ENCODE measurements around the gene RRAS.

- no peak for TF ChIP-seq CTCF (IDR thresholded peaks at IDR 0.05 in 8 of 11, conservative IDR thresholded peaks at IDR 0.05 in 3 of 11)
- TF ChIP-seq POLR2A (IDR thresholded peaks at IDR 0.05) = no peak
- TF ChIP-seq POLR2AphosphoS5 (IDR thresholded peaks at IDR 0.05) = no peak
These were observed 12.0 kb upstream of the RRAS start for GRCh38 chr19:49651820-49652550.
